ENCODE results near the gene SENP6. TPM values are rescaled to one million over a fixed set of nuclear protein-coding genes. Genes with fewer than 3 reads are reported as not detected.

Gene SENP6
- total and polyA plus RNA-seq, 4 donors: 31.8 to 147 (median 101) TPM

DNA sequence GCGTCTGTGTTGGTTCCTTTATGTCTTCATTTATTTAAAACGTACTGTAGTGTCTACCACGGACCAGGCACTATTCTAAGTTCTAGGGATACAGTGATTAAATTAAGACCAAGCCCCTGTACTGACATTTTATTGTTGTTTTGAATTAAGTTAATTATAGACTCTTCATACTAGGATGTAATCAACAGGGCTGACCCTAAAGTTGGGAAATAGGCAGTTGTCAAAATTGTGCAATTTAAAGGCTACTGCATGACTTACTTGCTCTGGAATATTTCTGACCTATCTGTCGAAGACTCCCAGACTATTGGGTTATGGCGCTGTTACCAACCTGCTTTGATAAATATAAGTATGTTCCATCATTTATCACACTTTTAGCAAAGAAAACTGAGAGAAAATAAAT is 154.0 kb downstream of the SENP6 start:
- Histone ChIP-seq H3K27me3 (ENCODE audit: control insufficient read depth in 1 of 2, insufficient read depth in 2 of 2, low read length in 1 of 2) (no peaks in the 10 kb centered on the region), H3K4me1 (ENCODE audit: control insufficient read depth in 1 of 2, insufficient read depth in 2 of 2, low read length in 2 of 2) (no peaks in the 10 kb centered on the region), H3K27ac (ENCODE audit: low read depth in 1 of 2, low read length in 2 of 2) (no peak overlapping the region), H3K36me3 (ENCODE audit: control insufficient read depth in 1 of 2, insufficient read depth in 2 of 2, low read length in 1 of 2) (no peaks in the 10 kb centered on the region), H3K4me3 (ENCODE audit: low read length in 2 of 2) (no peak overlapping the region), H3K9me3 (ENCODE audit: control insufficient read depth, low read length) (no peaks in the 10 kb centered on the region)
- no peak for DNase-seq
- no peak for ATAC-seq (ENCODE audit: low FRiP score)
- intact Hi-C loops (cut with DNase I): no loop called here
- WGBS, 2 donors: 94 to 95% methylated on average over 5 of the region's 5 CpGs

DNA sequence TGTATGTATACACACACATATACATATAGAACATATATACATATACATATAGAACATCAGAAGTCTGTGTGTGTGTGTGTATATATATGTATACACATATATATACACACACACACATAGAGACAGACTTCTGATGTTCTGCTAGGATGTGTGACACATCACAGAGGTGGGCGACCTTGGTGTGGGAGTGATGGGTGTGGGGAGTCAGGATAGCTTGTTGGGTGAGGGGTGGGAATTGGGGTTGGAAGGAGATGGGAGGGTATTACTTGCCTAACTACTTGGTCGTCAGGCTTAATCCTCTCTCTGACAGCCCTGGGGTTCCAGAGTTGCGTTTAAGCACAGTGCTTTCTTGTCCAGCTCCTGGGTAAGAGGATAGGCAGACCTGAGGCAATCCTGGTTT is 155.6 kb downstream of the SENP6 start:
- intact Hi-C loops (cut with DNase I): no loop called here
- Histone ChIP-seq H3K9me3 (ENCODE audit: control insufficient read depth, low read length) (no peaks in the 10 kb centered on the region), H3K27ac (ENCODE audit: low read depth in 1 of 2, low read length in 2 of 2) (no peak overlapping the region), H3K4me1 (ENCODE audit: control insufficient read depth in 1 of 2, insufficient read depth in 2 of 2, low read length in 2 of 2) (no peaks in the 10 kb centered on the region), H3K27me3 (ENCODE audit: control insufficient read depth in 1 of 2, insufficient read depth in 2 of 2, low read length in 1 of 2) (no peaks in the 10 kb centered on the region), H3K36me3 (ENCODE audit: control insufficient read depth in 1 of 2, insufficient read depth in 2 of 2, low read length in 1 of 2) (no peaks in the 10 kb centered on the region), H3K4me3 (ENCODE audit: low read length in 2 of 2) (no peak overlapping the region)
- DNase-seq: no peak
- ATAC-seq (ENCODE audit: low FRiP score): no peak
- WGBS, 2 donors: 93 to 98% methylated on average over 3 of the region's 3 CpGs

DNA sequence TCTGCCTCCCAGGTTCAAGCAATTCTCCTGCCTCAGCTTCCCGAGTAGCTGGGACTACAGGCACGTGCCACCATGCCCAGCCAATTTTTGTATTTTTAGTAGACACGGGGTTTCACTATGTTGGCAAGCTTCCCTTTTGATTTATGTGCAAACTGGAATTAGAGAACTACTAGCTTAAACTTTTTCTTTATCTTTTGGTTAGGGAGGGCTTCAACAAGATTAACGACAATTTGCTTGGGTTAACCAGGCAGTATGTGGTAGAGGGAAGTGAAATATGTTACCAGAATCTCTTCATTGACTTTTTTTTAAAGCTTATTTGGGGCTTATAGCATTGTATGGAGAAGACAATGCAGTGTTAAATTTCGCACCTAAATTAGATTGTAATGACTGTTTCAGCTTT is 156.4 kb downstream of the SENP6 start:
- no peaks in the 10 kb centered on the region for H3K36me3 ChIP-seq (ENCODE audit: control insufficient read depth in 1 of 2, insufficient read depth in 2 of 2, low read length in 1 of 2)
- ATAC-seq (ENCODE audit: low FRiP score): no peak
- intact Hi-C loops (cut with DNase I): no loop called here
- no peaks in the 10 kb centered on the region for H3K4me1 ChIP-seq (ENCODE audit: control insufficient read depth in 1 of 2, insufficient read depth in 2 of 2, low read length in 2 of 2)
- DNase-seq: no peak
- H3K4me3 ChIP-seq (ENCODE audit: low read length in 2 of 2): no peak overlapping the region
- 36 to 37% methylated on average over 5 of the region's 5 CpGs for WGBS, 2 donors
- no peak overlapping the region for H3K27ac ChIP-seq (ENCODE audit: low read depth in 1 of 2, low read length in 2 of 2)
- no peaks in the 10 kb centered on the region for H3K9me3 ChIP-seq (ENCODE audit: control insufficient read depth, low read length)
- H3K27me3 ChIP-seq (ENCODE audit: control insufficient read depth in 1 of 2, insufficient read depth in 2 of 2, low read length in 1 of 2): no peaks in the 10 kb centered on the region

DNA sequence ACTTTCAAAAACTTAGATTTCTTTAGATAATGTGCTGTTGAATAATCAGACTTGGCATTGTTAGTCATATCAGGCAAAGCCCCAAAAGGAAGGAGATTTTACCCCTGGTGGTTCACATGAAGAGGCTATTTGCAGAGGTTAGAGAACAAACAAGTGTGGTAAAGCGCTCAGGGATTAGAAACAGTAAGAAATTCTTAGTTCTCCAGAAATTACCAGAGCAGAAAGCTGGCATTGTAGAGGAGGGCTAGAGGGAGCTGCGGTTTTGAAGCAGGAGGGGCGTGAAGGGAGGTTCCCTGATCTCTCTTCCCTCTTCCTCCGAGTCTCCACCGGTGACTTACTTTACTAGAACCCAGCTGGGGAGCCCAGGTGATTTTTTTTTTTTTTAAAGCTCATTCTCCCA is 157.5 kb downstream of the SENP6 start:
- no peaks in the 10 kb centered on the region for H3K27me3 ChIP-seq (ENCODE audit: control insufficient read depth in 1 of 2, insufficient read depth in 2 of 2, low read length in 1 of 2)
- H3K27ac ChIP-seq (ENCODE audit: low read depth in 1 of 2, low read length in 2 of 2): no peak overlapping the region
- ATAC-seq (ENCODE audit: low FRiP score): no peak
- no peak overlapping the region for H3K4me3 ChIP-seq (ENCODE audit: low read length in 2 of 2)
- intact Hi-C loops (cut with DNase I): no loop called here
- no peaks in the 10 kb centered on the region for H3K36me3 ChIP-seq (ENCODE audit: control insufficient read depth in 1 of 2, insufficient read depth in 2 of 2, low read length in 1 of 2)
- no peaks in the 10 kb centered on the region for H3K9me3 ChIP-seq (ENCODE audit: control insufficient read depth, low read length)
- WGBS, 2 donors: 85 to 87% methylated on average over 5 of the region's 5 CpGs
- DNase-seq: no peak
- H3K4me1 ChIP-seq (ENCODE audit: control insufficient read depth in 1 of 2, insufficient read depth in 2 of 2, low read length in 2 of 2): no peaks in the 10 kb centered on the region

DNA sequence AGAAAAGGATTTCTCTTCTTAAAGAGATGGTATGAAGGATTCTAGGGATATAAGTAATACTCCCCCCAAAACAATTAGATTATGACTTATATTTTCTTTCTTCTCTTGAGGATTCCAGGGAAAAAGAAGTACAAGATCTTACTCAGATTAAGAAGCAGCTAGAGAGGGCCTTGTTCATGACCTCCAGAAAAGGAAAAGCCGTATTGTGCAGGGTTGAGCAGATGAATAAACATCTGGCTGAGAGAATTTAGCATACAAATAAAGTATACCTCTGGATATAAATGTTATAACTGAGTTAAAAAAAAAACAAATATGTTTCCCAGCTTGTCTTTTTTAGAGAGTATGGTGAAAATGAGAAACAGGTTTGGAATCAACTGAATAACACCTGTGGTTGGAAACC is 158.6 kb downstream of the SENP6 start:
- DNase-seq: no peak
- no peaks in the 10 kb centered on the region for H3K9me3 ChIP-seq (ENCODE audit: control insufficient read depth, low read length)
- H3K4me3 ChIP-seq (ENCODE audit: low read length in 2 of 2): no peak overlapping the region
- WGBS, 2 donors: 89 to 95% methylated on average over 1 of the region's 1 CpG
- H3K27ac ChIP-seq (ENCODE audit: low read depth in 1 of 2, low read length in 2 of 2): no peak overlapping the region
- no peak for ATAC-seq (ENCODE audit: low FRiP score)
- H3K36me3 ChIP-seq (ENCODE audit: control insufficient read depth in 1 of 2, insufficient read depth in 2 of 2, low read length in 1 of 2): no peaks in the 10 kb centered on the region
- intact Hi-C loops (cut with DNase I): no loop called here
- H3K27me3 ChIP-seq (ENCODE audit: control insufficient read depth in 1 of 2, insufficient read depth in 2 of 2, low read length in 1 of 2): no peaks in the 10 kb centered on the region
- no peaks in the 10 kb centered on the region for H3K4me1 ChIP-seq (ENCODE audit: control insufficient read depth in 1 of 2, insufficient read depth in 2 of 2, low read length in 2 of 2)

DNA sequence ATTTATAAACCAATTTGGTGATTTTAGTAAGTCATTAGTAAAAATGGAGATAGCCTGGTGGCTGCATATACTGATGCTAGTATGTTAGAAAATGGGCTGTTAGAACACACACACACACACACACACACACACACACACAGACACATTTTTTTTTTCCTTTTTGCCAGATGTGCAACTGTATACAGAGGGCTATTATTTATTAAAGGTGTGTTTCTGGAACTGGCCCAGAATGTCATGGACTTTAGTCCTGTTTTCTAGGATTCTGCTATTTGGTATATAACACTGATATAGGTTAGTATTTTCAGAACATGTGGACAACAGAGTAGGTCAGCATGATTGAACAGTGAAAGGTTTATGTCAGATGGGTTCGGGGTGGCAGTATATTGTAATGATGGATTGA is 159.8 kb downstream of the SENP6 start:
- DNase-seq (no peak), ATAC-seq (ENCODE audit: low FRiP score) (no peak)
- intact Hi-C loops (cut with DNase I): no loop called here
- WGBS, 2 donors: 98 to 100% methylated on average over 1 of the region's 1 CpG
- no peak overlapping the region for H3K27ac ChIP-seq (ENCODE audit: low read depth in 1 of 2, low read length in 2 of 2)
- H3K27me3 ChIP-seq (ENCODE audit: control insufficient read depth in 1 of 2, insufficient read depth in 2 of 2, low read length in 1 of 2): no peaks in the 10 kb centered on the region
- H3K36me3 ChIP-seq (ENCODE audit: control insufficient read depth in 1 of 2, insufficient read depth in 2 of 2, low read length in 1 of 2): no peaks in the 10 kb centered on the region
- no peak overlapping the region for H3K4me3 ChIP-seq (ENCODE audit: low read length in 2 of 2)
- no peaks in the 10 kb centered on the region for H3K9me3 ChIP-seq (ENCODE audit: control insufficient read depth, low read length)
- H3K4me1 ChIP-seq (ENCODE audit: control insufficient read depth in 1 of 2, insufficient read depth in 2 of 2, low read length in 2 of 2): no peaks in the 10 kb centered on the region

DNA sequence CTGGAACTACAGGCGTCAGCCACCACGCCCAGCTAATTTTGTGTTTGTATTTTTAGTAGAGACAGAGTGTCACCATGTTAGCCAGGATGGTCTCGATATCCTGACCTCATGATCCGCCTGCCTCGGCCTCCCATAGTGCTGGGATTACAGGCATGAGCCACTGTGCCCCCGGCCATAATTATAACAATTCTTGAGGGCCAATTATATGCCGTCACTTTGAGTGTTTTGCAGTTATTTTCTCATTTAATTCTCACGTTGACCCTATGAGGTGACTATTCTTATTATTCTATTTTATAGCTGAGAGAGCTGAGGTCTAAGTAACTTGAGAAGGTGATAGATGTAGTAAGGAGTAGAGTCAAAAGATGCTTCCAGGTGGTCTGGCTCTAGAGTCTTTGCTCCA is 160.4 kb downstream of the SENP6 start:
- Histone ChIP-seq H3K27ac (ENCODE audit: low read depth in 1 of 2, low read length in 2 of 2) (no peak overlapping the region), H3K9me3 (ENCODE audit: control insufficient read depth, low read length) (no peaks in the 10 kb centered on the region), H3K4me3 (ENCODE audit: low read length in 2 of 2) (no peak overlapping the region), H3K27me3 (ENCODE audit: control insufficient read depth in 1 of 2, insufficient read depth in 2 of 2, low read length in 1 of 2) (no peaks in the 10 kb centered on the region), H3K4me1 (ENCODE audit: control insufficient read depth in 1 of 2, insufficient read depth in 2 of 2, low read length in 2 of 2) (no peaks in the 10 kb centered on the region), H3K36me3 (ENCODE audit: control insufficient read depth in 1 of 2, insufficient read depth in 2 of 2, low read length in 1 of 2) (no peaks in the 10 kb centered on the region)
- 97 to 98% methylated on average over 8 of the region's 8 CpGs for WGBS, 2 donors
- ATAC-seq (ENCODE audit: low FRiP score) (no peak), DNase-seq (no peak)
- intact Hi-C loops (cut with DNase I): no loop called here

DNA sequence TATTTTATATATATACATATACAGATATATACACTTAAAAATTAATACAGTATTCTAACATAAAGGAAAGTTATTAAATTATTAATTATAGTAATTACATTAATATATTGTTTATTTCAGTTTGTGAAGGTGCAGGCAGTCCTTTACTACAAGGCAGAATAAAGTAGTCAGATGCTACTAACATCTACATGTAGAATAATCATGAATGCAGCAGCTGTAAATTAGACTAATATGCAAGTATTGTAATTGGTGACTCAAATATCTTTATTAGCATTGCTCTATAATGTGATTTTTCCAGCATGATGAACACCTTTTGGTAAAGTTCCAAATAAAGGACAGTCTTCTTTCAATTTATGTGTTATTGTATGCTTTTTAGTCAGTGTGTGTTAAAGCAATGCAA is 164.7 kb downstream of the SENP6 start:
- Histone ChIP-seq H3K27ac (ENCODE audit: low read depth in 1 of 2, low read length in 2 of 2) (no peak overlapping the region), H3K36me3 (ENCODE audit: control insufficient read depth in 1 of 2, insufficient read depth in 2 of 2, low read length in 1 of 2) (no peaks in the 10 kb centered on the region), H3K4me1 (ENCODE audit: control insufficient read depth in 1 of 2, insufficient read depth in 2 of 2, low read length in 2 of 2) (no peaks in the 10 kb centered on the region), H3K4me3 (ENCODE audit: low read length in 2 of 2) (no peak overlapping the region), H3K9me3 (ENCODE audit: control insufficient read depth, low read length) (no peaks in the 10 kb centered on the region), H3K27me3 (ENCODE audit: control insufficient read depth in 1 of 2, insufficient read depth in 2 of 2, low read length in 1 of 2) (no peaks in the 10 kb centered on the region)
- intact Hi-C loops (cut with DNase I): no loop called here
- DNase-seq (no peak), ATAC-seq (ENCODE audit: low FRiP score) (no peak)

Data from aorta (tissue), 5 donors.